ENCODE measurements around the gene SPCS3. TPM values are rescaled to one million over a fixed set of nuclear protein-coding genes. Genes with fewer than 3 reads are reported as not detected.

Gene SPCS3
- total and polyA plus RNA-seq, 7 donors = 6.6 to 119 (median 80.9) TPM

DNA sequence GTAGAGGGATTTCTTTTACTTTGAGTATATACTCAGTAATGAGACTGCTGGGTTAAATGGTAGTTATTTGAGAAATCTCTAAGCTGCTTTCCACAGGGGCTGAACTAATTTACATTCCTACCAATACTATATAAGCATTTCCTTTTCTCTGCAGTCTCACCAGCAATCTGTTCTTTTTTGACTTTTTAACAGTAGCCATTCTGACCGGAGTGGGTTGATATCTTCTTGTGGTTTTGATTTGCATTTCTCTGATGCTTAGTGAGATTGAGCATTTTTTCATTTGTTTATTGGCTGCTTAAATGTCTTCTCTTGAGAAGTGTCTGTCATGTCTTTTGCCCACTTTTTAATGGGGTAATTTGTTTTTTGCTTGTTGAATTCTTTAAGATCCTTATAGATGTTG is 43.3 kb downstream of the SPCS3 start:
- H3K27ac ChIP-seq = no peak overlapping the region
- no peaks in the 10 kb centered on the region for H3K9me3 ChIP-seq
- H3K27me3 ChIP-seq = no peaks in the 10 kb centered on the region
- WGBS, 2 donors = 73 to 87% methylated on average over 1 of the region's 1 CpG
- intact Hi-C loops (cut with DNase I) = no loop called here
- TF ChIP-seq POLR2A (IDR thresholded peaks at IDR 0.05) = no peak
- TF ChIP-seq, protein P1, sequence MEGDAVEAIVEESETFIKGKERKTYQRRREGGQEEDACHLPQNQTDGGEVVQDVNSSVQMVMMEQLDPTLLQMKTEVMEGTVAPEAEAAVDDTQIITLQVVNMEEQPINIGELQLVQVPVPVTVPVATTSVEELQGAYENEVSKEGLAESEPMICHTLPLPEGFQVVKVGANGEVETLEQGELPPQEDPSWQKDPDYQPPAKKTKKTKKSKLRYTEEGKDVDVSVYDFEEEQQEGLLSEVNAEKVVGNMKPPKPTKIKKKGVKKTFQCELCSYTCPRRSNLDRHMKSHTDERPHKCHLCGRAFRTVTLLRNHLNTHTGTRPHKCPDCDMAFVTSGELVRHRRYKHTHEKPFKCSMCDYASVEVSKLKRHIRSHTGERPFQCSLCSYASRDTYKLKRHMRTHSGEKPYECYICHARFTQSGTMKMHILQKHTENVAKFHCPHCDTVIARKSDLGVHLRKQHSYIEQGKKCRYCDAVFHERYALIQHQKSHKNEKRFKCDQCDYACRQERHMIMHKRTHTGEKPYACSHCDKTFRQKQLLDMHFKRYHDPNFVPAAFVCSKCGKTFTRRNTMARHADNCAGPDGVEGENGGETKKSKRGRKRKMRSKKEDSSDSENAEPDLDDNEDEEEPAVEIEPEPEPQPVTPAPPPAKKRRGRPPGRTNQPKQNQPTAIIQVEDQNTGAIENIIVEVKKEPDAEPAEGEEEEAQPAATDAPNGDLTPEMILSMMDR (IDR thresholded peaks at IDR 0.05) = no peak
- TF ChIP-seq POLR2AphosphoS5 (IDR thresholded peaks at IDR 0.05) = no peak
- no peak for TF ChIP-seq EP300 (IDR thresholded peaks at IDR 0.05)
- H3K4me1 ChIP-seq = no peaks in the 10 kb centered on the region
- no peak for DNase-seq
- H3K4me3 ChIP-seq = no peak overlapping the region
- H3K36me3 ChIP-seq = no peaks in the 10 kb centered on the region

DNA sequence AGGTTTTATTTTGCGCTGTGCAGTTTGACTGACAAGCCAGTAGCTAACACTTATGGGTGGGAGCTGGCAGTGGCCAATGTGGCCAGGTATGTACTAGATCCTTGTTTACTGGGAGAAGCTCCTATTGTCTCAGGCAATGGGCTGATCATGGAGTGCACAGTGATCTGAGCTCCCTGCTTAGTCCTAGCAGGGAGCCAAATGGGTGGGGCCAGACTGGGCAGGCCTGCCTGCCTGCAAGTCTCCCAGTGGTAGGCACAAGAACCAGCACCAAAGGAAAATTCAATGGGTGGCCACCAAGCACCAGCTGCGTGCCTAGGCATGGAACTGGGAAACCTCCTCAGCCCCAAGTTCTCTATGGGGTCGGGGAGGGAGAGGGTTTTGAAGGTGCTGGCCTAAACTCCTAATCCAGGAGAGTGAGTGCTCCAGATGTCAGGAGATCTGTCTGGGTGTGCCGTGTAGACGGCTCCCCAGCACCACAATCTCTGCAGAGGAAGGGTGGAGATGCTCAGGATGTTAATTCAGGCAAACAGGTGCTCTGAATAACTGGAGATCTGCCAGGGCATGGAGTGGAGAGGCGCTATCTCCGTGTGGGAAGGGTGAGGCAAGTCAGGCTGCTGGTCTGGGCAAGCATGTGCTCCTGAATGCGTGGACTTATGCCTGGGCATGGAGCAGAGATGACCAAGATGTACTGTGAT is 48.2 kb downstream of the SPCS3 start:
- Histone ChIP-seq H3K36me3 (no peaks in the 10 kb centered on the region), H3K9me3 (no peaks in the 10 kb centered on the region)

DNA sequence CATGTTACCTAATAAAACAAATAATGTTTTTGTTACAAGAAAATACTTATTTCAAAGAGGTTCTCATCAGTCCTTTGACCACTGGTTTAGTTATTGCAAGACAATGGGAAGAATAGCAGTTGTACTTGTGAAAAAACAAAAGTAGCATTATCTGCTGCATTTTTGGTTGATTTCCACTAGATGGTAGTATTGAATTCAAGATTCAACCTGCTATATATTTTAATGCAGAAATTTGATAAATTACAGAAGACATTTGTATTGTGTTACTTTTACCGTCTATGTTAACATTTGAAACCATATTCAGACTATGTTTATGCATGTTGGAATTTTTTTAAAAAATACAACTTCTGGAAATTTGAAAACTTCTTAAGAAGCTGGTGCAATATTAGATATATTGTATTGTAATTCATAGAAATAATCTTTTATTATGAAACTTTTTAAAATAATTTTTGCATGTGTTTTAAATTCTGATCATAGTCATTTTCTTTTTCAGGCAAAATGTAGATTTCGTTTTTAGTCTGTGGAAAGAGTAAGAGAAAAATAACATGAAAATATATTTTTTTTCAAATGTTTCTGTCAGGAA is 56.4 kb downstream of the SPCS3 start:
- Histone ChIP-seq H3K36me3 (no peaks in the 10 kb centered on the region), H3K4me1 (no peaks in the 10 kb centered on the region), H3K27me3 (no peaks in the 10 kb centered on the region), H3K4me3 (no peak overlapping the region), H3K27ac (no peak overlapping the region), H3K9me3 (no peaks in the 10 kb centered on the region)
- intact Hi-C loops (cut with DNase I) = loop anchor here (5.0 kb wide), 1 partner anchor 671 kb away; no protein-coding TSS in a partner anchor
- WGBS, 2 donors = 2 to 14% methylated on average over 2 of the region's 2 CpGs
- no peak for DNase-seq
- TF ChIP-seq, protein P1 (IDR thresholded peaks at IDR 0.05) = peak in 3 of 4 experiments; percentile 12 to 44 (median 15)
- TF ChIP-seq POLR2A (IDR thresholded peaks at IDR 0.05) = no peak
- no peak for TF ChIP-seq EP300 (IDR thresholded peaks at IDR 0.05)

More for the DNA sequence above, 48.2 kb downstream of the SPCS3 start:
- TF ChIP-seq, protein P1 (IDR thresholded peaks at IDR 0.05) = no peak
- TF ChIP-seq EP300 (IDR thresholded peaks at IDR 0.05) (no peak), POLR2AphosphoS5 (IDR thresholded peaks at IDR 0.05) (no peak)
- Histone ChIP-seq H3K4me3 (no peak overlapping the region), H3K27ac (no peak overlapping the region), H3K4me1 (no peaks in the 10 kb centered on the region), H3K27me3 (no peaks in the 10 kb centered on the region)
- WGBS, 2 donors = 65 to 77% methylated on average over 8 of the region's 8 CpGs
- intact Hi-C loops (cut with DNase I) = no loop called here
- DNase-seq = no peak

DNA sequence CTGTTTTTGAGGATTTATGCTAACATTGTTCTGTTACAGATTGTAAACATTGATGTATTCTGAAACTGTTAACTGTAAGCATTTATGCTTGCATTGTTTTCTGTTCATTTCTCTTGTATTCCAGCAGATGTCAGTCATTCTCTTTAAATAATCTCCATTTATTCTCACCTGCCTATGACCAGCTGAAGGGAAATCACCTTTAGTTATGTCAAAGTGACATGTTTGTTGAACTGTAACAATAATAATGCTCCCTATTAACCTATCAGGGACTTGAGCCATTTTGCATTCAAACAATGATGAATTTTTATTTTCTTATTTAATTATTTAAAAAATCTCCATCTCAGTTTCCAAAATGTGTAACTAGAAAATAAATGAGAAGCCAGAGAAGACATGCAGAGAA is 58.0 kb downstream of the SPCS3 start:
- intact Hi-C loops (cut with DNase I) = loop anchor here (5.0 kb wide), 1 partner anchor 670 kb away; no protein-coding TSS in a partner anchor
- no peaks in the 10 kb centered on the region for H3K36me3 ChIP-seq
- TF ChIP-seq, protein P1 (IDR thresholded peaks at IDR 0.05) = peak in 1 of 4 experiments; percentile 26
- TF ChIP-seq POLR2A (IDR thresholded peaks at IDR 0.05) = no peak
- DNase-seq = no peak
- H3K27ac ChIP-seq = no peak overlapping the region
- H3K4me1 ChIP-seq = no peaks in the 10 kb centered on the region
- H3K27me3 ChIP-seq = no peaks in the 10 kb centered on the region
- H3K4me3 ChIP-seq = no peak overlapping the region
- no peaks in the 10 kb centered on the region for H3K9me3 ChIP-seq

Measured in sigmoid colon (tissue), 7 donors.